Sciatic nerve (tissue), 2 donors: ENCODE data around the gene SLC38A5. TPM values are rescaled to one million over a fixed set of nuclear protein-coding genes. Genes with fewer than 3 reads are reported as not detected.

Source experiments
- ATAC-seq: fragments of 200-7000 bp; cut with Tn5 transposase; one replicate; pipeline ENCODE4 v1.9.1; 2020; ENCODE audit warnings: mild to moderate bottlenecking, moderate library complexity
- DNase-seq: peaks from one replicate; pipeline ENCODE4 v3.0.0-alpha.2; 2020; ENCODE audit warnings: low spot score
- intact Hi-C: fragments of 100-400 bp; cut with DNase I; formaldehyde crosslinking; loops from one replicate; pipeline ENCODE4 v1.14.2; 2022
- total RNA-seq: library from RNA; stranded (reverse); fragmentation: NEBNext Ultra II Directional; extraction: Animal tissue kit (Norgen Biotek cat#: 25700); gene quantifications from one replicate; pipeline ENCODE4 v1.2.1, GENCODE V29; 2021
- donor health status: DM: no; HTN: no; CAD: no.
- donor health status: DM: no; HTN: no; CAD: no.

SLC38A5 gene
- total RNA-seq, 1 donor from 2014 or later, result 9.7 TPM

- ATAC-seq (no peak), DNase-seq (no peak)
- intact Hi-C loops, result no loop called here
Observed at GRCh38 chrX:48496660-48497059, 26.6 kb upstream of the SLC38A5 start.

GRCh38 chrX:48493890-48494364 is 23.9 kb upstream of the SLC38A5 start:
- no peak for ATAC-seq
- DNase-seq, result no peak
- intact Hi-C loops, result no loop called here

GRCh38 chrX:48492293-48492910 is 22.3 kb upstream of the SLC38A5 start:
- intact Hi-C loops, result no loop called here
- no peak for DNase-seq
- no peak for ATAC-seq

- no peak for ATAC-seq
- intact Hi-C loops, result no loop called here
- no peak for DNase-seq
Observed at GRCh38 chrX:48491809-48492208, 21.7 kb upstream of the SLC38A5 start.

- intact Hi-C loops, result no loop called here
- ATAC-seq (no peak), DNase-seq (no peak)
Observed at GRCh38 chrX:48490661-48491060, 20.6 kb upstream of the SLC38A5 start.

- intact Hi-C loops, result no loop called here
- no peak for ATAC-seq
- DNase-seq, result no peak
Observed at GRCh38 chrX:48489892-48490291, 19.8 kb upstream of the SLC38A5 start.

- intact Hi-C loops, result no loop called here
- ATAC-seq (no peak), DNase-seq (no peak)
Observed at GRCh38 chrX:48489296-48489695, 19.2 kb upstream of the SLC38A5 start.

- DNase-seq, result no peak
- no peak for ATAC-seq
- intact Hi-C loops, result no loop called here
Observed at GRCh38 chrX:48488034-48488433, 18.0 kb upstream of the SLC38A5 start.

GRCh38 chrX:48487362-48487798 is 17.3 kb upstream of the SLC38A5 start:
- intact Hi-C loops, result no loop called here
- DNase-seq (no peak), ATAC-seq (no peak)

GRCh38 chrX:48482526-48482925 is 12.5 kb upstream of the SLC38A5 start:
- no peak for ATAC-seq
- intact Hi-C loops, result no loop called here
- DNase-seq, result no peak

GRCh38 chrX:48480583-48480982 is 10.5 kb upstream of the SLC38A5 start:
- ATAC-seq (no peak), DNase-seq (no peak)
- intact Hi-C loops, result no loop called here

- ATAC-seq (no peak), DNase-seq (no peak)
- intact Hi-C loops, result no loop called here
Observed at GRCh38 chrX:48480142-48480541, 10.1 kb upstream of the SLC38A5 start.

GRCh38 chrX:48478806-48479205 is 8.7 kb upstream of the SLC38A5 start:
- ATAC-seq (no peak), DNase-seq (no peak)
- intact Hi-C loops, result no loop called here

GRCh38 chrX:48477960-48478755 is 8.1 kb upstream of the SLC38A5 start:
- ATAC-seq (no peak), DNase-seq (no peak)
- intact Hi-C loops, result no loop called here

- intact Hi-C loops, result no loop called here
- DNase-seq (no peak), ATAC-seq (no peak)
Observed at GRCh38 chrX:48476919-48477318, 6.9 kb upstream of the SLC38A5 start.

GRCh38 chrX:48475774-48476577 is 5.9 kb upstream of the SLC38A5 start, which contains the start of gene FTSJ1:
Gene FTSJ1, plus strand, starts transcription at chrX:48476199. Its CDS starts 1,849 bp downstream, at chrX:48478048.
- peak; percentile 90 for DNase-seq
- ATAC-seq, result peak; percentile 97
- intact Hi-C loops, result no loop called here

GRCh38 chrX:48475296-48475695 is 5.2 kb upstream of the SLC38A5 start:
- ATAC-seq, result no peak
- DNase-seq, result no peak
- intact Hi-C loops, result no loop called here

GRCh38 chrX:48474581-48474980 is 4.5 kb upstream of the SLC38A5 start:
- ATAC-seq, result no peak
- intact Hi-C loops, result no loop called here
- no peak for DNase-seq

- DNase-seq (no peak), ATAC-seq (no peak)
- intact Hi-C loops, result no loop called here
Observed at GRCh38 chrX:48474127-48474526, 4.1 kb upstream of the SLC38A5 start.

GRCh38 chrX:48473704-48473990 is 3.6 kb upstream of the SLC38A5 start:
- intact Hi-C loops, result no loop called here
- ATAC-seq (no peak), DNase-seq (no peak)
